Stimulated activated CD4-positive, alpha-beta T cell treated with anti-CD3 and anti-CD28 coated beads, Interleukin-1b, Interleukin-23, amount 100 ng/mL, for 24 hours (primary cell): ENCODE data around the gene RNU6-1.

ENCODE experiments used
- DNase-seq, 4 experiments: peaks; one replicate each; pipeline ENCODE4 v3.0.0-alpha.2; 2020; ENCODE audit warnings: low read depth in 4 of 4, low spot score in 1 of 4

RNU6-1 gene

GRCh38 chr15:67834581-67835296, 5.1 kb downstream of the RNU6-1 start:
- no peak for DNase-seq

DNA sequence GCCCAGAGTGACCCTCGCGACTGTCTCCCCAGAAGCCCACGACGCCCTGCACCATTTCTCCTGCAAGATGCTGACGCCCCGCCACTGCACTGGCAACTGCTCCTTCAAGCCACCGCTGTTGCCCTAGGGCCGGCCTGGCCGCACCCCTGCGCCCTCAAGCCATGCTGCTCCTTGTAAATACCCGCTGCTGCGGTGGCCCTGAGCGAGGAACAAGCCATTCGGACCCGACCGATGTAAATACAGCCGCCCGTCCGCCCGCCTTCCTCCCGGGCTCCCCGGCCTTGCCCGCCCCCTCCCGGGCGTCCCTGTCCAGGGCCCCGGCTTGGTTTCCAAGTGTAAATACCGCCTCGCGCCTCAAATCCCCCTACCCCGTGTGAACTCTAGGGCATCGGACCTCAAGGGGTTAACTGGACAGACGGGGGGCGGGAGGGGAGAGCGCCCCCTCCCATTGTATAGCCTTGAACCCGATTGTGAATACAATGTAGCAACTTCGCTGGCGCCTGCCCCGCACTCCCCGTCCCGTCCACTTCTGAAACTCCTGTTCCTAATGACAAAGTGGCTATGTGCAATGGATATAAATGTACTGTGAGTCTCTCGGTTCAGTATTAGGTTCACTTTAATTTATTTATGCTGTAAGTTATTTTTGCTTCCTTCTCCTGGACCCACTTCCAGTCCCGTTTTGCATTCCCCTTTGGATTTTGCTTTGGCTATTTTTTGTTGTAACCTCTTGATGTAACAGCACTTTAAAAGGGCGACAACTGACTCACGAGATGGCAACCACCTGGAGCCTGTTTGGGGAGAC, 5.9 kb downstream of the RNU6-1 start:
- no peak for DNase-seq

DNA sequence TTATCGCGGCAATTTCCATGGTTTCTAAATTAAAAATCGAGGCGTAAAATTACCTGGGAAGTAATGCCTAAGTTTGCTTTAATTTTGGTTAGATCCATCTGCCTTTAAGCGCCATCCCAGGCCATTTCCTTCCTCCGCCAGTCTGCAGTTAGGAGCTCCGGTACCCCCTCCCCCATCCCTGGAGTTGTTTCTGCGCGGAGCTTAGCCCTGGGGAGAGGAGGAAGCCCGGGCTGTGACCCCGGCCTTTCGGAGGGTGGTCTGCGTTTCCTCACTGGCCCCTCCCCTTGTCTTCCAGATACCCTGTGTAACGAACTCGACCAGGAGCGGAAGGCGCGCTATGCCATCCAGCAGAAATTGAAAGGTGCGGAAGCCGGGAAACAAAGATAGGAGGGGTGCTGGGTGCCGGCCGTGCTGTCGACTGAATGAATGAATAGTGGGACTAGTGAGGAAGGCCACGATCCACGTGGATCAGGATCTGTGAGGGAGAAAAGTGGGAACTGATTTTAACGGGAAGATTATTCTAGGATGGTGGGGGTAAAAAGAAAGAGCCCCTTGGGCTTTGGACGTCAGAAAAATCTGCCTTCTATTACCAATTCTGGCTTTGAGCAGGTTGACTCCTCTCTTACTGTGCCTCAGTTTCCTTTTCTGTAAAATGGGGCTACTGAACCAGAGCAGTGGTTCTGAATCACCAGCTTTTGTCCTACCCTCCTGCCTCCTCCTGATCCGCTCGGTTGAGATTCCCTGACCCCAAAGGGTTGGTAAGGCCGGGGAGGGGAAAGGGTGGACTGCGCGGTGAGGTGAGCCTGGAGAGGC, 6.7 kb downstream of the RNU6-1 start:
- no peak for DNase-seq

DNA sequence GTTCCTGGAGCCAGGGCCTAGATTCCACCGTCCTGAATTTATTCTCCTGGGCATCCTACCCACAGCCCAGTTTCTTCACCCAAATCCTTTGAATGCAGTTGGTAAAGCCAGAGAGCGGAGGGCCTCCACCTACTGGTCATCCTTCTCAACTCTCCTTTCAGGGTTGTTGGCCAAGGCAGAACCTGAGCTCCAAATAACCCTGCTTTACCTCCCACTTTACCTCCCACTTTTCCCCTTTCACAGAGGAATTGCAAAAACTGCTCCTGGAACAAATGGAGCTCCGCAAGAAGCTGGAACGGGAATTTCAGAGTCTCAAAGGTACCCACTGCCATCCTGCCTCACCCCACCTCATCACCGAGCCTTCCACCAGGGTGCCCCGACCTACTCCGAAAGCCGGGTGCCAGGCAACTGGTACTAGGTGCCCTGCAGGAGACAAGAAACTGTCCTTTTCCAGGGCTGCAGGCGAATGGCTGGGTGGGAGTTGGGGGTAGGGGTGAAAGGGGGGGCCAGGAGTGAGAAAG, 7.8 kb downstream of the RNU6-1 start:
- DNase-seq: no peak

- no peak for DNase-seq
Measured at GRCh38 chr15:67831363-67831762, 8.5 kb downstream of the RNU6-1 start.

- no peak for DNase-seq
Measured at GRCh38 chr15:67829647-67830504, 10.0 kb downstream of the RNU6-1 start.

DNA sequence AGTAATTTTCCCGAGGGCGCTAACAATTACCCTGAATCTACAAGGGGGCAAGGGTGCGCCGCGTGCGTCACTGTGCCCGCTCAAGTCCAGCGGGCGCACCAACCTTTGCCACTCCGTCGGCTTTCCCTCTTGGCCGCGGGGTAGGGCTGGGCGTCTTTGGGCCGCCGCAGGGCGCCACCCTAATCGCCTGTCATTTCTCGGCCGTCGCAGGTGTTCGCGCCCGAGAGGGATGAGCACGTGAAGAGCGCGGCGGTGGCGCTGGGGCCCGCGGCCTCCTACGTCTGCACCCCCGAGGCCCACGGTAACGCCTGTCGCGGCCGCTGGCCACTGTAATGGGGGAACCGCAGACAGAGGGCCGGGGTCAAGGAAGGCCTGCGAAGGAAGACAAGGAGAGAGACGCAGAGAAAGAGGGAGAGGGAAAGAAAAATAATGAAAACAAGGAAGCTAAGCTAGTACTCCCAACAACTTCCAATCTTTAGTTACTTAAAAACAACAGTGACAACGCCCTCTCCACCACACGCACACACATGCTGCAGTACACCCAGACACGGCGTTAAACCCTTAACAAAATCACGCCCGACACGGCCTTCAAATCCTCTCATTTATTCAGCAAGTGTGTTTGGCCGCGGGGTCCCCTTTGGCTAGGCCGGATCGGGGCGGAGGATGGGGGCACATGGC, 10.7 kb downstream of the RNU6-1 start:
- no peak for DNase-seq

GRCh38 chr15:67828278-67828968, 11.4 kb downstream of the RNU6-1 start:
- no peak for DNase-seq

DNA sequence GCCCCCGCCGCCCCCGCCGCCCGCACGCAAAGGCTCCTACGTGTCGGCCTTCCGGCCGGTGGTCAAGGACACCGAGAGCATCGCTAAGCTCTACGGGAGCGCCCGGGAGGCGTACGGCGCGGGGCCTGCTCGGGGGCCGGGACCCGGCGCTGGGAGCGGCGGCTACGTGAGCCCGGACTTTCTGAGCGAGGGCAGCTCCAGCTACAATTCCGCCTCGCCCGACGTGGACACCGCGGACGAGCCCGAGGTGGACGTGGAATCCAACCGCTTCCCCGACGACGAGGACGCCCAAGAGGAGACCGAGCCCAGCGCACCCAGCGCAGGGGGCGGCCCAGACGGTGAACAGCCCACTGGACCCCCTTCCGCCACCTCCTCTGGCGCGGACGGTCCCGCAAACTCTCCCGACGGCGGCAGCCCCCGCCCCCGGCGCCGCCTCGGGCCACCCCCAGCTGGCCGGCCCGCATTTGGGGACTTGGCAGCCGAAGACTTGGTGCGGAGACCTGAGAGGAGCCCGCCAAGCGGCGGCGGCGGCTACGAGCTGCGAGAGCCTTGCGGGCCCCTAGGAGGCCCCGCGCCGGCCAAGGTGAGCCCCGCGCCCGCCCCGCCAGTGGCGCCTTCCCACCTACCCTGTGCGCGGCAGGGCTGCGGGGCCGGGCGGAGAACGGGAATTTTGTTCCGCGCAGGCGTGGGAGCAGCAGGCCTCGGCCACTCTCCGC, 12.1 kb downstream of the RNU6-1 start:
- DNase-seq: no peak

DNA sequence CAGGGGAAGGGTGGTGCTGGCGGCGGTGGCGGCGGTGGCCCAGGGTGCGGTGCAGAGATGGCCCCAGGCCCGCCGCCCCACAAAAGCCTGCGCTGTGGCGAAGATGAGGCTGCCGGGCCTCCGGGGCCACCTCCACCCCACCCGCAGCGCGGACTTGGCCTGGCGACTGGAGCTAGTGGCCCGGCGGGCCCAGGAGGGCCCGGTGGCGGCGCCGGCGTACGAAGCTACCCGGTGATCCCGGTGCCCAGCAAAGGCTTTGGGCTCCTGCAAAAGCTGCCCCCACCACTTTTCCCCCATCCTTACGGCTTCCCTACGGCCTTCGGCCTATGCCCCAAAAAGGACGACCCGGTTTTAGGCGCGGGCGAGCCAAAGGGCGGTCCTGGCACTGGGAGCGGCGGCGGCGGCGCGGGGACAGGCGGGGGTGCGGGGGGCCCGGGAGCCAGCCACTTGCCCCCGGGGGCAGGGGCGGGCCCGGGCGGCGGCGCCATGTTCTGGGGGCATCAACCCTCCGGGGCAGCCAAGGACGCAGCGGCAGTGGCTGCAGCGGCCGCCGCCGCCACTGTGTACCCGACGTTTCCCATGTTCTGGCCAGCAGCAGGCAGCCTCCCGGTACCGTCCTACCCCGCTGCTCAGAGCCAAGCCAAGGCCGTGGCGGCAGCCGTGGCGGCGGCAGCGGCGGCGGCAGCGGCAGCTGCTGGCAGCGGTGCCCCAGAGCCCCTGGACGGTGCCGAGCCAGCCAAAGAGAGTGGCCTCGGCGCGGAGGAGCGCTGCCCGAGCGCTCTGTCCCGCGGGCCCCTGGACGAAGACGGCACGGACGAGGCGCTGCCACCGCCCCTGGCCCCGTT, 12.9 kb downstream of the RNU6-1 start:
- no peak for DNase-seq

- DNase-seq: no peak
Measured at GRCh38 chr15:67825881-67826716, 13.7 kb downstream of the RNU6-1 start.

- no peak for DNase-seq
Measured at GRCh38 chr15:67824976-67825880, 14.6 kb downstream of the RNU6-1 start, which contains the start of gene SKOR1. SKOR1 (plus strand) TSS chr15:67825509; CDS start chr15:67825603, 94 bp downstream.

- DNase-seq: no peak
Measured at GRCh38 chr15:67824197-67824968, 15.5 kb downstream of the RNU6-1 start.

DNA sequence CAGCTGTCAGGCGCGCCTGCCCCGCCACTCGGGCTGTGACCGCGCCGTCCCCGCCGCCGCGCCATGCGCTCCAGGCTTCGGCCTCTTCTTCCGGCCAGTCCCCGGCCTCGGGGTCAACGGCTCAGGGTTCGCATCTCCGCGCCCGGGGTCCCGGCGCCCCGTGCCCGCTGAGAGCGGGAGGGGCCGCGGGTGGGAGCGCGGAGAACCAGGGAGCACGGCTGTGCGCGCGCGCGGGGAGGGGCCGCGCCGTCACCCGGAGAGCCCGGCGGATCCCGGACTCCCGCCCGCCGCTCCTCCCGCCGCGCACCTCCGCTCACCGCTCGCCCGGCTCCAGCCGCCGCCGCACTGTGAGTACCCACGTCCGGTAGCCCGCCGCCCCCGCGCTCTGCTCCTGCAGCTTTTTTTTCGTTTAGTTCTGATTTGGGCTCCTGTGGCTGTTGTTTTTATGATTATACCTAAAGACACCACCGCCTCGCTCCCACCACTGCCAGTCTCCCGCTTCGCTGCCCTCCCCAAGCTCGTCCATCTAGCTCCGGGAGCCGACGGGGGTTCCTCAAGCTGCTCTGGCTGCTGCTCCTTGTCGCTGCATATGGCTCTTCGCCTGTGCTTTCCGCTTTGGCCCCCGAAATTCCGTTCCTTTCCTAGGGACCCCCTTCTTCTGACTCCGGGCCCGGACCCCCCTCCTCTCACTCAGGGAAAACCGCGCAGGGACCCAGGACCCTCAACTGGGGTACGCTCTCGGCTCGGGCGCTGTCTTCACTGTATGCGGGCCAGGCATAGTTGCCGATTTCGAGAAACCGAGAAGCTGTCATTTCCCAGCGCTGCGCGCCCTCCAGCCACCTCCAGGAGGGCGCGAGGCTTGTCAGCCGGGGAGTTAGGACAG, 16.3 kb downstream of the RNU6-1 start:
- no peak for DNase-seq
